Right lobe of liver (tissue), 6 donors: ENCODE data around the gene ACVR1. TPM values are rescaled to one million over a fixed set of nuclear protein-coding genes. Genes with fewer than 3 reads are reported as not detected.

Experiments used
- ATAC-seq, 4 donors: fragments of 200-7000 bp; cut with Tn5 transposase; one replicate each; pipeline ENCODE4 v1.9.1; 2020; ENCODE audit warnings: mild to moderate bottlenecking in 4 of 4, moderate library complexity in 4 of 4
- DNase-seq, 3 donors: peaks; one replicate each; pipeline ENCODE4 v3.0.0-alpha.2; 2020
- H3K27ac ChIP-seq, 3 donors: fragments of 200-600 bp; one replicate each; pipeline ENCODE4 v1.8.0; 2022
- H3K27me3 ChIP-seq, 2 donors: fragments of 200-600 bp; one replicate each; pipeline ENCODE4 v1.8.0; 2022
- H3K36me3 ChIP-seq, 4 donors: fragments of 200-600 bp; sonication (generic) in 1 of 4; one replicate each; pipeline versions ENCODE4 v1.5.1 to v1.8.0; 2017 to 2022; ENCODE audit warnings: control low read depth in 1 of 4
- H3K4me1 ChIP-seq, 4 donors: fragments of 200-600 bp; sonication (generic) in 1 of 4; one replicate each; pipeline versions ENCODE4 v1.5.1 to v1.8.0; 2017 to 2022; ENCODE audit warnings: control low read depth in 1 of 4
- H3K4me3 ChIP-seq, 3 donors: fragments of 200-600 bp; one replicate each; pipeline ENCODE4 v1.8.0; 2022
- H3K9me3 ChIP-seq, 4 donors: fragments of 200-600 bp; sonication (generic) in 1 of 4; one replicate each; pipeline versions ENCODE4 v1.5.1 to v1.8.0; 2017 to 2022; ENCODE audit warnings: control low read depth in 1 of 4
- POLR2A ChIP-seq: fragments of 450-650 bp; IDR thresholded peaks from one replicate; pipeline ENCODE4 v1.6.1; 2017; ENCODE audit warnings: antibody characterized with exemption, mild to moderate bottlenecking
- WGBS: methylation state at CpG from one replicate; pipeline ENCODE4 v1.1.6; 2018; ENCODE audit warnings: low coverage, low lambda C conversion rate; ENCODE audit not compliant: insufficient coverage; ENCODE audit errors: missing lambda C conversion rate; 5-methylcytosine and 5-hydroxymethylcytosine counted together
- intact Hi-C, 2 donors: fragments of 100-400 bp; cut with DNase I; formaldehyde crosslinking; loops; one replicate each; pipeline versions ENCODE4 v1.11.2 to v1.14.1; 2022
- total RNA-seq, 6 experiments: library from RNA; depleted of rRNA in 2 of 6; stranded (reverse); fragments of >200 nt in 2 of 6; fragmentation: NEBNext Ultra II Directional in 3 of 6; extraction: Animal tissue kit (Norgen Biotek cat#: 25700) in 3 of 6; gene quantifications; one replicate each; pipeline versions ENCODE4 v1.1.0 to v1.2.4, GENCODE V29; 2016 to 2023
- TF ChIP-seq, protein P1 (sequence below), 4 donors: fragments of 200-600 bp in 3 of 4; fragments of 450-650 bp in 1 of 4; IDR thresholded peaks; one replicate each; pipeline versions ENCODE4 v1.5.1 to v1.8.0; 2016 to 2022; ENCODE audit warnings: antibody characterized with exemption in 4 of 4, mild to moderate bottlenecking in 2 of 4
- donor health status: DM: no; HTN: yes; CAD: no.
- donor health status: DM: no; HTN: no; CAD: no.
- donor health status: DM: no; HTN: no; CAD: no.
- donor health status: DM: no; HTN: yes; CAD: no.
- donor health status: DM: no; HTN: yes; CAD: no.

The ACVR1 gene
- total RNA-seq, 6 experiments from 2014 or later: 10.9 to 25.1 (median 14.6) TPM

DNA sequence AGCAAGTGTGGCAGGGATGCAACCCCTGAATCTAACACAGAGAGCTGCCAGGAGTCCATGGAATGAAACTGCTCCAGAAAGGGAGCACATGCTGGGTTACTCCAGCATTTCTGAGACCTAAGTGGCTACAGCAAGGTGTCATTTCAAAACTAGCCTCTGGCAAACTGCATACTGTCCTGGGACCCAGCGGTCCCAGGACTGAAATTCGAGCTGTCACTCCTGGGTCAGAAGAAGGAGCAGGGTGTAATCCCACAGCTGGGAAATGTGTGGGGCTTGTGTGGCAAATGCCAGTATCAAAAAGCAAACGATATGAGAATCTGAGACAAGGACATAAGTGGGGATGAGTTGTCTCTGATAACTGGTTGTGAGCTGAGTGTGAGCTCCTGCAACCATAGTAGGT, 177.1 kb downstream of the ACVR1 start:
- no peaks in the 10 kb centered on the region for H3K9me3 ChIP-seq
- intact Hi-C loops: no loop called here
- no peaks in the 10 kb centered on the region for H3K27me3 ChIP-seq
- no peak for TF ChIP-seq POLR2A
- TF ChIP-seq, protein P1, sequence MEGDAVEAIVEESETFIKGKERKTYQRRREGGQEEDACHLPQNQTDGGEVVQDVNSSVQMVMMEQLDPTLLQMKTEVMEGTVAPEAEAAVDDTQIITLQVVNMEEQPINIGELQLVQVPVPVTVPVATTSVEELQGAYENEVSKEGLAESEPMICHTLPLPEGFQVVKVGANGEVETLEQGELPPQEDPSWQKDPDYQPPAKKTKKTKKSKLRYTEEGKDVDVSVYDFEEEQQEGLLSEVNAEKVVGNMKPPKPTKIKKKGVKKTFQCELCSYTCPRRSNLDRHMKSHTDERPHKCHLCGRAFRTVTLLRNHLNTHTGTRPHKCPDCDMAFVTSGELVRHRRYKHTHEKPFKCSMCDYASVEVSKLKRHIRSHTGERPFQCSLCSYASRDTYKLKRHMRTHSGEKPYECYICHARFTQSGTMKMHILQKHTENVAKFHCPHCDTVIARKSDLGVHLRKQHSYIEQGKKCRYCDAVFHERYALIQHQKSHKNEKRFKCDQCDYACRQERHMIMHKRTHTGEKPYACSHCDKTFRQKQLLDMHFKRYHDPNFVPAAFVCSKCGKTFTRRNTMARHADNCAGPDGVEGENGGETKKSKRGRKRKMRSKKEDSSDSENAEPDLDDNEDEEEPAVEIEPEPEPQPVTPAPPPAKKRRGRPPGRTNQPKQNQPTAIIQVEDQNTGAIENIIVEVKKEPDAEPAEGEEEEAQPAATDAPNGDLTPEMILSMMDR (IDR thresholded peaks at IDR 0.05): no peak
- no peak overlapping the region for H3K27ac ChIP-seq
- no peaks in the 10 kb centered on the region for H3K4me1 ChIP-seq
- ATAC-seq (no peak), DNase-seq (no peak)
- no peak overlapping the region for H3K4me3 ChIP-seq
- no peaks in the 10 kb centered on the region for H3K36me3 ChIP-seq
- 94% methylated on average over 3 of the region's 3 CpGs for WGBS

DNA sequence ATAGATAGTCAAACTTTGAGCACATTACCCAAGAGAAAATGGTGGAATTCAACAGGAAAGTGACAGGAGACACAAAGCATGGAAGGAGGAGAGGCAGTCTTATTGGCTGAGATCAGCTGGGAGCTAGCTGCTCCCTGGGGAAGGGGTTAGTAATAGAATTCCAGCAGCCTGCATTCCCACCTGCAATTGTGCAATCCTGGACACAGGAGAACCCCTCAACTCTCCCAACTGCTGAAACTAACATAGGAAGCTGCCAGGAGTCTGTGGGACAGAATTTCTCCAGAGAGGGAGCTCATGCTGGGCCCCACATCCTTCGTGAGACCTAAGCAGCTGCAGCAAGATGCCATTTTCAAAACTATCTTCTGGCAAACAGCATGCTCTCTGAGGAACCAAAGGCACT, 177.7 kb downstream of the ACVR1 start:
- Histone ChIP-seq H3K9me3 (no peaks in the 10 kb centered on the region), H3K36me3 (no peaks in the 10 kb centered on the region), H3K27me3 (no peaks in the 10 kb centered on the region), H3K4me1 (no peaks in the 10 kb centered on the region), H3K27ac (no peak overlapping the region), H3K4me3 (no peak overlapping the region)
- no peak for DNase-seq
- TF ChIP-seq POLR2A: no peak
- TF ChIP-seq, protein P1 (IDR thresholded peaks at IDR 0.05): no peak
- no CpG with 5 or more reads among the region's 1 CpG for WGBS
- intact Hi-C loops: no loop called here
- no peak for ATAC-seq

DNA sequence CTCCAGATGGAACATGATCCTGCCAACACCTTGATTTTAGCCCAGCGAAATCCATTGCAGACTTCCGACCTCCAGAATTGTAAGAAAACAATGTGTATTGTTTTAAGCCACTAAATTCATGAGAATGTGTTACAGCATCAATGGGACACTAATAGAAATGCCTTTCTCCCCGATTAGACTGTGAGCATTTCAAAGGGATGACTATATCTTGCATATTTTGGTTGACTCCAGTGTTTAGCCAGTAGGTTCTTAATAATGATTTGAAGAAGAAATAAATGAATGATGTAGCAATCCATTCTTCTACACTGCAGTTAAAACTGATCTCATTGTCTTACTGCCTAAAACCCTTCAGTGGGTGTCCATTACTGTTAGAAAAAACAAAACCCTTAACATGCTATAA, 180.1 kb downstream of the ACVR1 start:
- no peak for ATAC-seq
- no peaks in the 10 kb centered on the region for H3K4me1 ChIP-seq
- no peak overlapping the region for H3K27ac ChIP-seq
- no peaks in the 10 kb centered on the region for H3K27me3 ChIP-seq
- intact Hi-C loops: no loop called here
- no peaks in the 10 kb centered on the region for H3K9me3 ChIP-seq
- H3K4me3 ChIP-seq: no peak overlapping the region
- TF ChIP-seq POLR2A: no peak
- TF ChIP-seq, protein P1 (IDR thresholded peaks at IDR 0.05): no peak
- H3K36me3 ChIP-seq: no peaks in the 10 kb centered on the region
- no peak for DNase-seq
- WGBS: 94% methylated on average over 3 of the region's 3 CpGs

DNA sequence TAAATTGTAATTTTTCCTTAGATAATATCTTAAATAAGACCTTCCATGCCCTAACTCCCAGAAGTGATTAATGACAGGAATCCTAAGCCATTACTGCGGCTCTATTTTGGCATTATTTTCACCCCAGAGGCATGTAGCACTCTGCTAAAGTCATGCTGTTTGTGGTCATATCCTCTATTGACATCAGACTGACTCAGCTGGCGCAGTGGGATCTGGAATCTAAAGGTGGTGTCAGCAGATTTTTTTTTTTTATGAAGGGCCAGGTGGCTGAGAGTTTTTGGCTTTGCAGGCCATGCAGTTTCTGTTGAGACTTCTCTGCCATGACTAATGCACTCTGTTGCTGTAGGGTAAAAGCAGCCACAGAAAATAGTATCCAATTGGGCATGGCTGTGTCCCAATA, 183.4 kb downstream of the ACVR1 start:
- no peak overlapping the region for H3K4me3 ChIP-seq
- H3K27me3 ChIP-seq: no peaks in the 10 kb centered on the region
- intact Hi-C loops: no loop called here
- DNase-seq: no peak
- no peaks in the 10 kb centered on the region for H3K36me3 ChIP-seq
- no peak for ATAC-seq
- H3K4me1 ChIP-seq: no peaks in the 10 kb centered on the region
- H3K9me3 ChIP-seq: no peaks in the 10 kb centered on the region
- H3K27ac ChIP-seq: no peak overlapping the region
- TF ChIP-seq POLR2A: no peak
- TF ChIP-seq, protein P1 (IDR thresholded peaks at IDR 0.05): no peak
- 92% methylated on average over 2 of the region's 2 CpGs for WGBS

DNA sequence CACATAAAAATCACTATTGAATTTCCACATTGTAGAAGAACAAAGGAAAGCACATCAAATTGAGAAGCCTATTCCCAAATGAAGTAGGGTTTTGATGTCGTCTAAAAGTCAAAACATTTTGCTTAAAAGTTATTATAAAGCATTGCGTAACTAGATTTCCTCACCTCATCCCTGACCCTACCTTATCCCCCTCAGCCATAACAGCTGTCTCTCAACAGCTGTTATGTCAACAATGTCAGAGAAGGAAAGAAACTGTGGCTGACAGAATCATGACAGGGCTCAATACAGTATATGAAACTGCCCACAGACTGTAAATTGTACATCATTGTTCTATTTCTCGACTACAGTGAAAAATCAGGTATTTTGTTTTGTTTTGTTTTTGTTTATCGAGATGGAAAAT, 184.4 kb downstream of the ACVR1 start:
- ATAC-seq (no peak), DNase-seq (no peak)
- Histone ChIP-seq H3K9me3 (no peaks in the 10 kb centered on the region), H3K4me1 (no peaks in the 10 kb centered on the region), H3K36me3 (no peaks in the 10 kb centered on the region), H3K27ac (no peak overlapping the region), H3K27me3 (no peaks in the 10 kb centered on the region), H3K4me3 (no peak overlapping the region)
- intact Hi-C loops: no loop called here
- 86% methylated on average over 4 of the region's 4 CpGs for WGBS
- TF ChIP-seq, protein P1 (IDR thresholded peaks at IDR 0.05): no peak
- TF ChIP-seq POLR2A: no peak
